ENCODE results near the gene IL20RA. TPM values are rescaled to one million over a fixed set of nuclear protein-coding genes. Genes with fewer than 3 reads are reported as not detected.

The IL20RA gene
- total RNA-seq, 1 experiment from 2014 or later, result 0.02 TPM

- DNase-seq (ENCODE audit: extremely low read depth, low read depth), result no peak
Measured at GRCh38 chr6:137011406-137011805, 33.4 kb downstream of the IL20RA start.

GRCh38 chr6:137010128-137010718 lies 34.5 kb downstream of the IL20RA start:
- DNase-seq (ENCODE audit: extremely low read depth, low read depth), result no peak

- no peak for DNase-seq (ENCODE audit: extremely low read depth, low read depth)
Measured at GRCh38 chr6:137008204-137008603, 36.6 kb downstream of the IL20RA start.

GRCh38 chr6:137006056-137006455 lies 38.7 kb downstream of the IL20RA start:
- DNase-seq (ENCODE audit: extremely low read depth, low read depth), result no peak

GRCh38 chr6:137005073-137005472 lies 39.7 kb downstream of the IL20RA start:
- DNase-seq (ENCODE audit: extremely low read depth, low read depth), result no peak

- DNase-seq (ENCODE audit: extremely low read depth, low read depth), result no peak
Measured at GRCh38 chr6:137002505-137002904, 42.3 kb downstream of the IL20RA start.

- no peak for DNase-seq (ENCODE audit: extremely low read depth, low read depth)
Measured at GRCh38 chr6:137001977-137002302, 42.8 kb downstream of the IL20RA start.

- no peak for DNase-seq (ENCODE audit: extremely low read depth, low read depth)
Measured at GRCh38 chr6:137001299-137001976, 43.3 kb downstream of the IL20RA start.

GRCh38 chr6:137000825-137001224 lies 43.9 kb downstream of the IL20RA start:
- DNase-seq (ENCODE audit: extremely low read depth, low read depth), result no peak

- DNase-seq (ENCODE audit: extremely low read depth, low read depth), result no peak
Measured at GRCh38 chr6:136995521-136995920, 49.2 kb downstream of the IL20RA start.

- DNase-seq (ENCODE audit: extremely low read depth, low read depth), result no peak
Measured at GRCh38 chr6:136994782-136995181, 50.0 kb downstream of the IL20RA start.

- no peak for DNase-seq (ENCODE audit: extremely low read depth, low read depth)
Measured at GRCh38 chr6:136992113-136992512, 52.7 kb downstream of the IL20RA start.

- DNase-seq (ENCODE audit: extremely low read depth, low read depth), result no peak
Measured at GRCh38 chr6:136991646-136992045, 53.1 kb downstream of the IL20RA start.

GRCh38 chr6:136990754-136991153 lies 54.0 kb downstream of the IL20RA start:
- no peak for DNase-seq (ENCODE audit: extremely low read depth, low read depth)

- DNase-seq (ENCODE audit: extremely low read depth, low read depth), result no peak
Measured at GRCh38 chr6:136990242-136990578, 54.6 kb downstream of the IL20RA start.

- DNase-seq (ENCODE audit: extremely low read depth, low read depth), result no peak
Measured at GRCh38 chr6:136989571-136990241, 55.1 kb downstream of the IL20RA start.

- DNase-seq (ENCODE audit: extremely low read depth, low read depth), result no peak
Measured at GRCh38 chr6:136987526-136987925, 57.2 kb downstream of the IL20RA start.

GRCh38 chr6:136985502-136985901 lies 59.3 kb downstream of the IL20RA start:
- DNase-seq (ENCODE audit: extremely low read depth, low read depth), result no peak

- DNase-seq (ENCODE audit: extremely low read depth, low read depth), result no peak
Measured at GRCh38 chr6:136984578-136984977, 60.2 kb downstream of the IL20RA start.

GRCh38 chr6:136983687-136984086 lies 61.1 kb downstream of the IL20RA start:
- no peak for DNase-seq (ENCODE audit: extremely low read depth, low read depth)

- DNase-seq (ENCODE audit: extremely low read depth, low read depth), result no peak
Measured at GRCh38 chr6:136982928-136983327, 61.8 kb downstream of the IL20RA start.

- no peak for DNase-seq (ENCODE audit: extremely low read depth, low read depth)
Measured at GRCh38 chr6:136980070-136980469, 64.7 kb downstream of the IL20RA start.
